NCI-H82 (cell line): ENCODE results near the gene SLC4A5.
A peak's percentile ranks its signal among the peaks of the same experiment; 100 is the strongest.

Experiments
- DNase-seq: peaks from one replicate; lab custom pipeline; 2025; lab: John Stamatoyannopoulos, UW

SLC4A5 gene, protein sequence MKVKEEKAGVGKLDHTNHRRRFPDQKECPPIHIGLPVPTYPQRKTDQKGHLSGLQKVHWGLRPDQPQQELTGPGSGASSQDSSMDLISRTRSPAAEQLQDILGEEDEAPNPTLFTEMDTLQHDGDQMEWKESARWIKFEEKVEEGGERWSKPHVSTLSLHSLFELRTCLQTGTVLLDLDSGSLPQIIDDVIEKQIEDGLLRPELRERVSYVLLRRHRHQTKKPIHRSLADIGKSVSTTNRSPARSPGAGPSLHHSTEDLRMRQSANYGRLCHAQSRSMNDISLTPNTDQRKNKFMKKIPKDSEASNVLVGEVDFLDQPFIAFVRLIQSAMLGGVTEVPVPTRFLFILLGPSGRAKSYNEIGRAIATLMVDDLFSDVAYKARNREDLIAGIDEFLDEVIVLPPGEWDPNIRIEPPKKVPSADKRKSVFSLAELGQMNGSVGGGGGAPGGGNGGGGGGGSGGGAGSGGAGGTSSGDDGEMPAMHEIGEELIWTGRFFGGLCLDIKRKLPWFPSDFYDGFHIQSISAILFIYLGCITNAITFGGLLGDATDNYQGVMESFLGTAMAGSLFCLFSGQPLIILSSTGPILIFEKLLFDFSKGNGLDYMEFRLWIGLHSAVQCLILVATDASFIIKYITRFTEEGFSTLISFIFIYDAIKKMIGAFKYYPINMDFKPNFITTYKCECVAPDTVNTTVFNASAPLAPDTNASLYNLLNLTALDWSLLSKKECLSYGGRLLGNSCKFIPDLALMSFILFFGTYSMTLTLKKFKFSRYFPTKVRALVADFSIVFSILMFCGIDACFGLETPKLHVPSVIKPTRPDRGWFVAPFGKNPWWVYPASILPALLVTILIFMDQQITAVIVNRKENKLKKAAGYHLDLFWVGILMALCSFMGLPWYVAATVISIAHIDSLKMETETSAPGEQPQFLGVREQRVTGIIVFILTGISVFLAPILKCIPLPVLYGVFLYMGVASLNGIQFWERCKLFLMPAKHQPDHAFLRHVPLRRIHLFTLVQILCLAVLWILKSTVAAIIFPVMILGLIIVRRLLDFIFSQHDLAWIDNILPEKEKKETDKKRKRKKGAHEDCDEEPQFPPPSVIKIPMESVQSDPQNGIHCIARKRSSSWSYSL

DNA sequence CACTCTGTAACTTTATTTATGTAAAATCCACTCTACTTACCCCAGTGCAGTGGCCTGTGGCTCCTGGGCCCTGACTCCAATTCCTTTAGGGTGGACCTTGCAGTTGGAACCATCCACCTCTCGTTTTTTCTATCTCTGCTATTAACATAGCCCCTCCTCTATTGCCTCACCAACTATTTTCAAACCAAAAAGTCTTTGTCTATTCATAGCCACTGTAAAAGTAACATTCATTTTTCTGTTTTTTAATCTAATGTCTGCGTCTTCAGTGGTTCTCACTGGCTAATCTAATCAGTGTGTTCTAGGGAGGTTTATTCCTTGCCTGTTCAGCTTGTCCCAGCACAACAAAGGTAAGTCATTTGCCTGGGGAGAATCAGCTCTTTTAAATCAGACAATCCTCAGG, at the start of gene SLC4A5:
TSS of gene SLC4A5 (minus strand) at position 101 of the 400 bp plus-strand sequence. CDS start 28,393 bp downstream, outside the sequence.
- DNase-seq = no peak

DNA sequence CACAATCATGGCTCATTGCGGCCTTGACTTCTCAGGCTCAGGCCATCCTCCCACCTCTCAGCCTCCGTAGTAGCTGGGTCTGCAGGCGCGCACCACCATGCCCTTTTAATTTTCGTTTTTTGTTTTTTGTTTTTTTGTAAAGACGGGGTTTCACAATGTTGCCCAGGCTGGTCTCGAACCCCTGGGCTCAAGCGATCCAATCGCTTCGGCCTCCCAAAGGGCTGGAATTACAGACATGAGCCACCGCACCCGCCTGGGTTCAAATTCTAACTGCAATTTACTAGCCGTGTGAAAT, 49.2 kb upstream of the SLC4A5 start:
- no peak for DNase-seq

- peak; percentile 97 for DNase-seq
These were observed 48.6 kb upstream of the SLC4A5 start for GRCh38 chr2:74391580-74392448.

GRCh38 chr2:74391209-74391579, 48.0 kb upstream of the SLC4A5 start:
- DNase-seq = peak; percentile 66

DNA sequence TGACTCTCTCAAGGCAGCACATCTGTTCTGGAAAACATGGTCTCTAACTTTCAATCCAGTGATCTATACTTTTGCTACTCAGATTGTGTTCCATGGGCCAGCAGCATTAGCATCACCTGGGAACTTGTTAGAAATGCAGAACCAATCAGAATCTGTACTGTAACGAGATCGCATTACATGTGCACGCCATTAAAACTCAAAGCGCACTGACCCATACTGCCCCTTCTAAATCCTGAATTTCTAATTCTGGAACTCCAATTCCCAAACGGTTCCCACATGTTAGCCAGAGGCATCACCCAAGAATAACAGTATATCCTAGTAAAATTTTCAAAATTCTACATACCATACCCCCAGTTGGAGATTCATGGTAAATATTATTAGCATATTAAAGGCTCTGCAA, 47.4 kb upstream of the SLC4A5 start:
- peak; percentile 35 for DNase-seq

DNA sequence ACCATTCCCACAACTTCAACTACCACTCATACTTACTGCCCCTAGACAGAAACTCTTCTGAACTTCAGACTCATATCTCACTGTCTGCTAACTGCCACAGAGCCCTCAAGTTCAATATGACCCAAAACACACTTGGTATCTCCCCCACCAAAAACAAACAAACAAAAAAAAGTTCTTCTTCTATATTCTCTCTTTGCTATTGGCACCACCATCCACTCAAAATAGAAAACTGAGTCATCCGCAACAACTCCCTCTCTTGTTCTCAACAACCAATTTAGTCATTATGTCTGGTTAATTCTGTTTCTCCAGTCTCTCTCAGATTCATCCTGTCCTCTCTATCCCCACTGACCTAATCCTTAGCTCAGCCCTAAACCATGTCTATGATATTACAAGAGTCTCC, 44.1 kb upstream of the SLC4A5 start:
- DNase-seq = no peak

DNA sequence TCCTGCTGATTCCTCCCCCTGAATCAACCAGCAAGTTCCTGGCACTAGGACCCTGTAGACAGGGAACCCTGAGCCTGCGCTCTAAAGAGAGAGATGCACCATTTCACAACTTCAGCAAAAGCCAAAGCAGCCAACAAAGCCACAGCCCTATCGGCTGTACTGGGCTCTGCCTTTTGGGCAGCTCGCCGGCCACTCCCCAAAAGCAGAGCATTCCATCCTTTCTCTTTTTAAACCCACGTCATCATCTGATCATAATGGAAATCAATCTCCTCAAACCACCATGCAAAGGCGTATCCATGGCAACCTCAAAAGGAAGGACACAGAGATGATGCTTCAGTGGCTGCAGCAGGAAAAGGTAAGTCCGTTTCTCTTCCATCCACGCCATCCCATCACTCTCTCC, 42.2 kb upstream of the SLC4A5 start:
- DNase-seq = no peak

DNA sequence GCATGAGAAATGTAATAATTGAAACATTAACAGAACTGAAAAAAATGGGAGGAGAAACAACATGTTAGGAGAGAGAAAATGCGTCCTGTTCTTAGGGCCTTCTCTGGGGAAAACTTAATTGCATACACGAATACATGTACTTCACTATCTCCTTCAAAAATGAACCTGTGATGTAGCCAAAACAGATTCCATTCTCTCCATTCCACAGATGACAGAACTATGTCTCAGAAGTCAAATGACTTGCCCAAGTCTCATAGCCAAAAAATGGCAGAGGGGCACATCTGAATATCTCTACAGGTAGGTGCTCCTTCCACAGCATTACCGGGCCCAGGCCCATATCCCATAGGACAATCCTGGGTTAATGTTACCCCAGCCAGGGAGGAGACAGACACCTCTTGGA, 40.8 kb upstream of the SLC4A5 start:
- no peak for DNase-seq

- DNase-seq = no peak
These were observed 40.0 kb upstream of the SLC4A5 start for GRCh38 chr2:74383254-74383653.

DNA sequence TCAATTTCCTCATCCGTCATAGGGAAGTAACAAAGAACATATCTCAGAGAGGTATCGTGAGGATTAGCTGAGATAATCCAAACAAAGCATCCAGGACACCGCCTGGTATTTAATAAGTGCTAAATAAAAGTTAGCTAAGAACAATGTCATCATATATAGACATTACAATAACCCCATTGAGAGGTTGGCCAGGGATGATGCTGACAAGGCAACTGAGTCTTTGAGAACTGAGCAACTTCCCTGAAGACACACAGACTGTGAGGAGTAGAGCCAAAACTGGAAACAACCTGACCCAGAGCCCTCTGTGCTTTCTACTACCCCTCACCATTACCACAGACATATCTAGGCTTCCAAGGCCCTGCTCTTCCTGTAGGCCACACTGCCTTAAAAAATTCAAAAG, 38.5 kb upstream of the SLC4A5 start:
- DNase-seq = no peak

DNA sequence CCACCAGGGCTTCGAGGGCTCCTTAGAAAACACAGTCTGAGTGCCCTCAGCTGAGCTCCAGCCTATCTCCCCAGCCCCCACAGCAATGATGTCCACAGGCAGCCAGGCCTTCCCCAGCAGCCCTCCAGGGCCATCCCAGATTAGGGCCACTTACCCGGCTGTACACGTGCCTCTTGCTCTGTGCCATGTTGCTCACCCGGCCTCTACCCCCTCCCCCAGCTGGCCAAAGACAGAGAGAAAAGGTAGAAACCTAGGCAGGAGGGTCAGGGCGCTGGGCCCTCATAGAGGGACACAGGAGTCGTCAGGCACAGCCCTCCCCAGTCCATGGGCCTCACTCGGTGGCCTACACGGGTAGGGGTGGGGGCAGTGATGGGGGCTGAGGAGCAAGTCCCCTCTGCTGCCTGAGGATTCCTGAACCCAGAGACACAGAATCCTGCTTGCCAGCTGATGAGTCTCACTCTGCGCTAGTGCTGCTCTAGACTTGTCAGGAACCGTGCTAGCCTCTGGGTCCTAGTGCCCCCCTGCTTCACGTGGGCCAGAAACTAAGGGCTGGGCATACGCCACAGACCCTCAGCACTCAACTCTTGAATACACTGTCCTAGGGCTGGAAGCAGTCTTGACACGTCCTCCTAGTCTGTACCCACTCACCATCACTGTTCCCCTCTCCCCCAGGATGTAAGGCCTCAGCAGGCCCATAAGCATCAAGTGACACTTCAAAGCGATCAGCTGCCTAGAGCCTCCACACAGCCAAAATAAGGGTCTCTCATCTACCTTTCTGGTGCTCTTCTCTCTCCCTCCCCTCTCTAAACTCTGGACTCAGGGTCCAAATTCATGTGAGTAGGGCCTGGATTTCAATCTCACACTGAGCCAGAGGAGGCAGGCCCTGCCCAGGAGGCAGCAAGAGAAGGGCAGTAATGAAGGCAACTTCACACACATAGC, 36.9 kb upstream of the SLC4A5 start, which contains the start of gene DCTN1:
TSS of gene DCTN1 (minus strand) at position 461 of the 939 bp plus-strand sequence. CDS start at position 187, 274 bp downstream.
- DNase-seq = peak; percentile 54

- no peak for DNase-seq
These were observed 34.8 kb upstream of the SLC4A5 start for GRCh38 chr2:74378007-74378406.

- DNase-seq = no peak
These were observed 32.6 kb upstream of the SLC4A5 start for GRCh38 chr2:74375838-74376237.

- DNase-seq = peak; percentile 96
These were observed 31.4 kb upstream of the SLC4A5 start for GRCh38 chr2:74374509-74375205.

GRCh38 chr2:74373985-74374384, 30.8 kb upstream of the SLC4A5 start:
- no peak for DNase-seq

GRCh38 chr2:74373221-74373676, 30.0 kb upstream of the SLC4A5 start:
- peak; percentile 77 for DNase-seq

GRCh38 chr2:74372674-74373073, 29.5 kb upstream of the SLC4A5 start:
- DNase-seq = no peak

DNA sequence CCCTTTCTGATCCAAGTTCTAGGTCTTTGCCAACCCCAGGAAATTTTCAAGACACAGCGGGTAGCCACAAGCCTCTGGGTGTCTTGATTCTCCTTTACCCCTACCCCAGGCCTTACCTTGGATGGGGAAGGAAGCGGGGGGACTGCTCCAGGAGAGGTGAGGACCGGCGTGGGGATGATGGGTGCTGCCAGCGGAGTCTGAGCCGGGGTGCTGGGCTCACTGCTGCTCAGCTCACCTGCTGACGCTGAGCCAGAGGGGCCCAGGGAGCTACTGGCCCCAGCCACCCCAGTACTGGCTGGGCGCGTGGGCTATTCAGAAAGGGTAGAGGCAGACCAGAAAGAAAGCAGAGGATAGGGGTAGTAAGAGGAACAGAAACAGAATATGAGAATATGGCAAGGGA, 28.2 kb upstream of the SLC4A5 start:
- DNase-seq = no peak

GRCh38 chr2:74369976-74370375, 26.8 kb upstream of the SLC4A5 start:
- no peak for DNase-seq

- no peak for DNase-seq
These were observed 25.3 kb upstream of the SLC4A5 start for GRCh38 chr2:74368499-74368898.
